Activated naive CD8-positive, alpha-beta T cell treated with anti-CD3 and anti-CD28 coated beads, Interleukin-2, amount 10 ng/mL, durations not matched to agents 7 days and 5 days (primary cell): ENCODE data around the gene CRB2. TPM values are rescaled to one million over a fixed set of nuclear protein-coding genes. Genes with fewer than 3 reads are reported as not detected.

Source experiments
- ATAC-seq: fragments of 150-1000 bp; cut with Tn5 transposase; one replicate; pipeline ENCODE4 v1.10.0; 2021; ENCODE audit warnings: low read depth, moderate library complexity
- POLR2A ChIA-PET: fragments of 350-600 bp; sonication (Branson Sonifier 250); formaldehyde crosslinking; loops from one replicate; lab custom pipeline; 2021; ENCODE audit warnings: antibody characterized with exemption; lab: Charles Lee
- DNase-seq: peaks from one replicate; pipeline ENCODE4 v3.0.0; 2021
- H3K27ac Mint-ChIP-seq: one replicate; pipeline ENCODE4 v1.8.0; 2022; ENCODE audit warnings: mild to moderate bottlenecking, mixed read lengths
- H3K27me3 Mint-ChIP-seq: one replicate; pipeline ENCODE4 v1.8.0; 2022; ENCODE audit warnings: mild to moderate bottlenecking, moderate library complexity, mixed read lengths
- H3K36me3 Mint-ChIP-seq: one replicate; pipeline ENCODE4 v1.8.0; 2021; ENCODE audit warnings: mild to moderate bottlenecking, mixed read lengths
- H3K4me1 Mint-ChIP-seq: one replicate; pipeline ENCODE4 v1.8.0; 2021; ENCODE audit warnings: mixed read lengths
- H3K4me3 Mint-ChIP-seq: one replicate; pipeline ENCODE4 v1.8.0; 2022; ENCODE audit warnings: mild to moderate bottlenecking, moderate library complexity, mixed read lengths
- H3K9me3 Mint-ChIP-seq: one replicate; pipeline ENCODE4 v1.8.0; 2021; ENCODE audit warnings: mixed read lengths
- total RNA-seq, 2 experiments: library from RNA; stranded (reverse); gene quantifications; one replicate each; pipeline ENCODE4 v1.2.3, GENCODE V29; 2021

Gene CRB2
- total RNA-seq, 2 experiments from 2014 or later = not detected

DNA sequence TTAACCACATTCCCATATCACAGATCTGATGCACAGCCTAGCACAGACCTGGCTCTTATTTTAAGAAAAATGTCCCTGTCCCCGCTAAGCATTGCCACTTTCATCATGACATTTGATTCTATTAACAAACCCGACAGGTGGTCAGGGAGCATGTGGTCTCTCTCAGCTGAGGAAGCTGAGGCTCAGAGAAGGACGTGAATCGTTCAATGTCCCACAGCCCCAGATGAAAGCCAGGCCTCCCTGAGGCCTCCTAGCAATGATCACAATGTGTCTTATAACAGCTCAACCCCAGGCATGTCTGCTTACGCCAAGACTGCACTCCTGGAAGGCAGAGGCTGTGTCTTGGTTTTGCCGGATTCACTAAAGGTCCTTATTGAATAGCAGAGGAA is 10.4 kb upstream of the CRB2 start:
- Mint-ChIP-seq H3K27ac (peak overlapping the region; percentile 63), H3K9me3 (no peaks in the 10 kb centered on the region)
- ATAC-seq = no peak

DNA sequence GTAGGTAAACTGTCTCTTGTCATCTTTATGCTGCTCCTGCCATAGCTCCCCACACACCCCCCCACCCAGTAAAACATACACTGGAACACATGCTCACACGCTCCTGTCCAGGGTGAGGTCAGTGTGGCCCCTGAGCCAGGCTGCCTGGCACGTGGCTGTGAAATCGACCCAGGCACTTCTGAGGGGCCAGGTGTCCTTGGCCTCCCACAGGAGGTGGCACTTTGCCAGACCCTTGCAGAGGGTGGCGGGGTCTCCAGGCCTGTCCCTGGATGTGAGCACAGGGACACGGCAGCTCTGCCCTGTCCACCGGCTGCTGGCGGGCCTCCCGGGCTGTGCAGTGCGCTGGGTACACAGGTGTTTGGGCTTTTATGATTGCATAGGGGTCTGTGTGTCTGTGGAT is 10.0 kb upstream of the CRB2 start:
- POLR2A ChIA-PET = no interaction called here
- Mint-ChIP-seq H3K4me3 (no peak overlapping the region), H3K27me3 (no peaks in the 10 kb centered on the region), H3K36me3 (no peaks in the 10 kb centered on the region), H3K9me3 (no peaks in the 10 kb centered on the region), H3K4me1 (peaks cover 3% of the 10 kb centered on the region), H3K27ac (no peak overlapping the region)
- no peak for DNase-seq
- ATAC-seq = no peak

More for the DNA sequence above, 10.4 kb upstream of the CRB2 start:
- POLR2A ChIA-PET = no interaction called here
- peaks cover 8% of the 10 kb centered on the region for H3K4me1 Mint-ChIP-seq
- DNase-seq = no peak
- H3K4me3 Mint-ChIP-seq = no peak overlapping the region
- H3K36me3 Mint-ChIP-seq = no peaks in the 10 kb centered on the region
- no peaks in the 10 kb centered on the region for H3K27me3 Mint-ChIP-seq

DNA sequence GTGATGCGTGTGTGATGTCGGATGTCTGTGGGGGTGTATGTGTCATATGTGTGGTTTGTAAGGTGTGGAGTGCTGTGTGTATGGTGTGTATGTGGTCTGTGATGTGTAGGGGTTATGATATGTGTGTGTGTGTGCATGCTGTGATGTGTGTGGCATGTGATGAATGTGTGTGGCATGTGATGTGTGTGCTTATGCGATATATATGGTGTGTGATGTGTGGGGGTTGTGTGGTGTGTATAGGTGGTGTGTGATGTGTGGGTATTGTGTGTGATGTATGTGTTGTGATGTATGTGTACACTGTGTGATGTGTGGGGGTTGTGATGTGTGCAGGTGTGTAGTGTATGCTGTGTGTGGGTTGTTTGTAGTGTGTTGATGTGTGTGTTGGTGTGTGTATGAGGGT is 9.2 kb upstream of the CRB2 start:
- ATAC-seq (no peak), DNase-seq (no peak)
- POLR2A ChIA-PET = no interaction called here
- H3K36me3 Mint-ChIP-seq = no peaks in the 10 kb centered on the region
- H3K4me1 Mint-ChIP-seq = no peaks in the 10 kb centered on the region
- H3K4me3 Mint-ChIP-seq = no peak overlapping the region
- H3K27ac Mint-ChIP-seq = no peak overlapping the region
- H3K9me3 Mint-ChIP-seq = no peaks in the 10 kb centered on the region
- H3K27me3 Mint-ChIP-seq = no peaks in the 10 kb centered on the region

DNA sequence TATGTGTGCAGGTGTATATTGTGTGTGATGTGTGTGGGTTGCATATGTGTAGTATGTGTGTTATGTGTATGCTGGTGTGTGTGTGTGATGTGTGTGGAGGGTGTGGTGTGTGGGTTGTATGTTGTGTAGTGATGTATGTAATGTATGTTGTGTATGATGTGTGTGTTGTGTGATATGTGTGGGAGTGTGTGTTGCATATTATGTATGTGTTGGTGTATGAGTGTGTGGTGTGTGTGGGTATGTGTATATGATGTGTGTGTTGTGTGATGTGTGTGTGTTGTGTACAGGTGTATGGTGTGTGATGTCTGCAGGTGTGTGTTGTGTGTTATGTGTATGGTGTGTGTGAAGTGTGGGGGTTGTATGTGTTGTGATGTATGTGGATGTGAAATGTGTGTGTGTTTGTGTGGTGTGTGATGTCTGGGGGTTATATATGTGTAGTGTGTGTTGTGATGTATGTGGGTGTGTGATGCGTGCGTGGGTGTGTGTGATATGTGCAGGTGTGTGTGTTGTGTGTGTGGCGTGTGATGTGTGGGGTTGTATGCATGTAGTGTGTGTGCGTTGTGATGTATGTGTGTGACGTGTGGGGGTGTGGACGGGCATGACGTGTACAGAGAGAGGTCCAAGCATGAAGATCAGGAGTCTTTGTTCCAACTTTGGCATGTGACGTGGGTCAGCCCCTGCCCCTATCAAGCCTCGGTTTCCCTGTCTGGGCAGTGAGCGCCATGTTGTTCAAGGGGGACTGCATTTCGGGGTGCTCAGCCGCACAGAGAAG is 8.5 kb upstream of the CRB2 start:
- H3K36me3 Mint-ChIP-seq = no peaks in the 10 kb centered on the region

DNA sequence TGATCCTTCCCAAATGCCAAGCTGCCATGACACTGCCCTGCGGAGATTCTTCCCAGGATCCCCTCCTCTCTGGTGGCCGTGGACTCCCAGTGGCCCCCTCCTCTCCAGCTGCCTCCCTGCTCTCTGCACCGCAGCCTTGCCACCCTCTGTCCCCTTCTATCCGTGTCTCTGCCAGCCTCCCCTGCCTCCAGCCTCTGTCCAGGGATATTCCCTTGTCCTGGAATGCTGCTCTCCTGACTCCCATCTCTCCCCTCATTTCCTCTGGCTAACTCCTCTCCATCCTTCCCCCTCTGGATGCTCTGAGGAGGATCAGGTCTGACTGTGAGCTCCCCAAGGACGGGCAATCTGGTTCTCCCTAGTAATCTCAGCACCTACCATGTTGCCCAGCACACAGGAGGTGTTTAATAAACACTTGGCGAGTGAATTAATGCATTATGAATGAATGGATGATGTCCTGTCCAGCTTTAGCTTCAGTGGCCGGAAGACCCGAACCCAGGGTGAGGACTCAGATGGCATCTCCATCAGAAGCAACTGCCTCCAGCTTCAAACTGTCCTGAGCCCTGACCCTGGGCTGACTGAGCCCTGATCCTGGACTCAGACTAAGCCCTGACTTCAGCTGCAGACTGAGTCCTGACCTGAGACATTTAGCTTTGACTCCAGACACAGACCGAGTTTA is 7.5 kb upstream of the CRB2 start:
- H3K27ac Mint-ChIP-seq = no peak overlapping the region
- POLR2A ChIA-PET = interaction anchor here (2.2 kb wide), 1 partner anchor 9 kb away, joined by 7 read pairs; no protein-coding TSS in a partner anchor
- no peak overlapping the region for H3K4me3 Mint-ChIP-seq
- peaks cover 2% of the 10 kb centered on the region for H3K4me1 Mint-ChIP-seq
- DNase-seq (no peak), ATAC-seq (no peak)
- H3K36me3 Mint-ChIP-seq = no peaks in the 10 kb centered on the region
- peaks cover 7% of the 10 kb centered on the region for H3K27me3 Mint-ChIP-seq
- no peaks in the 10 kb centered on the region for H3K9me3 Mint-ChIP-seq

More for the DNA sequence above, 8.5 kb upstream of the CRB2 start:
- no peak for ATAC-seq
- no peak for DNase-seq
- Mint-ChIP-seq H3K27me3 (peaks cover 3% of the 10 kb centered on the region), H3K27ac (no peak overlapping the region), H3K4me3 (no peak overlapping the region), H3K9me3 (no peaks in the 10 kb centered on the region), H3K4me1 (no peaks in the 10 kb centered on the region)
- POLR2A ChIA-PET = no interaction called here

DNA sequence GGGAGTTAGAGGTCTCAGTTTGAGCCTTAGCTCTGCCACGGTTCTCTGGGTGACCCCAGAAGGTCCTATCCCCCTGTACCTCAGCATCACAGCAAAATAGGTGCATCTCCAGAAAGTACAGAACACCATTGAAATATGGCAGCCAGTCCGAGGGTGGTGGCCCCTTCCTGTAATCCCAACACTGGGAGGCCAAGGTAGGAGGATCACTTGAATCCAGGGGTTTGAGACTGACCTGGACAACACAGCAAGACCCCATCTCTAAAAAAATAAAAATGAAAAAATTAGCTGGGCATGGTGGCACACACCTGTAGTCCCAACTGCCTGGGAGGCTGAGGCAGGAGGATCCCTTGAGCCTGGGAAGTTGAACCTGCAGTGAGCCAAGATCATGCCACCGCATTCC is 7.0 kb upstream of the CRB2 start:
- H3K27ac Mint-ChIP-seq = no peak overlapping the region
- no peaks in the 10 kb centered on the region for H3K36me3 Mint-ChIP-seq
- POLR2A ChIA-PET = interaction anchor here (2.2 kb wide), 1 partner anchor 9 kb away, joined by 7 read pairs; no protein-coding TSS in a partner anchor
- no peak overlapping the region for H3K4me3 Mint-ChIP-seq
- no peaks in the 10 kb centered on the region for H3K9me3 Mint-ChIP-seq
- peaks cover 4% of the 10 kb centered on the region for H3K4me1 Mint-ChIP-seq
- DNase-seq = no peak
- no peak for ATAC-seq
- H3K27me3 Mint-ChIP-seq = peaks cover 7% of the 10 kb centered on the region

DNA sequence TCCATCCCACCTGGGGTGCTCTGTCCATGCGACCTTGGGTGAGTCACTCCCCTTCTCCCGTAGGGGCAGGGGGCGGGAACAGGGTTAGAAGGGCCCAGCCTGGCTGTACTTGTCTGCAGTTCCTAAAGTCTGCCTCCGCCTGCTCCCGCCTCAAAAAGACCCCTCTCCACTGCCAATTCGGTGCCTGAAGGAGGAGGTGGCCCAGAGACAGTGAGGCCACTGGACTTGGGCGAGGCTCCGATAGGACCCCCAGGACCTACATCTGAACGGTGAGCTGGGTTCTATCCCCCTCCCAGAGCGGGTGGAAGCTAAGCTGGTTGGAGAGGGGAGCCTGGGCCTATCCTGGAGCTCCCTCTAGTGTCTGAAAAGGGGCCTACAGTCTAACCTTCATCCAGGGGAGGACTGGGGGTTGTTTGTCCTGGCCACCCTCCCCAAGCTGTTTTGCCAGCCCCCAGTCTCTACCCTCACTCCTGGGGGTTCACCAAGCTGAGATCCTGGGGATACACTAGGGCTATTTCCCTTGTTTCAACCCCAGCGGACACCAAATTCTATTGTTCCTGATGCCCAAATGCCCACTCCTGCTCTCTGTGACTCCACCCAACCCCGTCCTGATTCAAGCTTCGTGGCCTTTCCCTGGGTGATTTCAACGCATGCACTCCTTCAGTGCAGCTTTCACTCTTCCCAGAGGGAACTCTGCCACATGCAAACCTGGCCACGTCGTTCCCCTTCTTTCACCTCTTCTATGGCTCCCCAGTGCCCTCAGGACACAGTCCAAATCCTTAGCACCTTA is 6.1 kb upstream of the CRB2 start:
- POLR2A ChIA-PET = interaction anchor here (0.9 to 2.2 kb wide), 2 partner anchors 10 to 27 kb away, joined by 4 to 7 read pairs; no protein-coding TSS in a partner anchor
- Mint-ChIP-seq H3K27ac (no peak overlapping the region), H3K9me3 (no peaks in the 10 kb centered on the region), H3K27me3 (peaks cover 7% of the 10 kb centered on the region), H3K4me1 (peaks cover 6% of the 10 kb centered on the region), H3K36me3 (no peaks in the 10 kb centered on the region), H3K4me3 (no peak overlapping the region)
- peak; percentile 69 for ATAC-seq
- DNase-seq = peak; percentile 60

DNA sequence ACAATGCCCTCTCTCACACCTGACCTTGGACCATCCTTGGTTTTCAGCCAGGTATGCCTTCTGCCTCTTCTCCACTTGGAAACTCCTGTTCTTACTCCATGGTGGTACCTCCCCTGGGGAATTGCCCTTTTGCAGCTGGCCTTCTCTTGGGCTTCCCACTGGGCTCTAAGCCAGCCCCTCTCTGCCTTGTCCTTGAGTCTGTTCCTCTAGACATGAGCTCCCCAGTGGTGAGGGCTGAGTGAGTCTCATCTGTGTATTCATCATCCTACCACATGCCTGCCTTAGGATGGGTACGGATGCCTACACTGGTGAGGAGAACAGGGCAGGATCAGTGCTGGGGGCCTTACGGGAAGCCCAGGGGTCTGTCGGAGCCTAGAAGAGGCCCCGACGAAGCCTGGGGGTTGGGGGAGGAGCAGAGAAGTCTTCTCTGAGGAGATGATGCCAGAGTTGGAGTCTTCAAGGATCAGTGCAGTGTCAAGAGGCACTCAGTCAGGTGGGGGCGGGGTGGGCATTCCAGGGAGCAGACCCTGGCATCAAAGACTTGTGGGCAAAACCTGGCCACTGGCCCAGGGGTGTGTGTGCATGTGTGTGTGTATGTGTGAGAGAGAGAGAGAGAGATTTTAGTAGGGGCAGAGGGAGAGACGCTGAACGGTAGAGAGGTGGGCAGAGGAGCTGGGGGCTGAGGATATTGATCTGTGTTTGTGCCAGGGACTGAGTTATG is 5.2 kb upstream of the CRB2 start:
- DNase-seq (no peak), ATAC-seq (no peak)
- no peaks in the 10 kb centered on the region for H3K9me3 Mint-ChIP-seq
- peaks cover 6% of the 10 kb centered on the region for H3K4me1 Mint-ChIP-seq
- no peaks in the 10 kb centered on the region for H3K36me3 Mint-ChIP-seq
- POLR2A ChIA-PET = interaction anchor here (0.5 to 2.2 kb wide), 2 partner anchors 11 to 247 kb away, joined by 3 to 7 read pairs; no protein-coding TSS in a partner anchor
- peaks cover 9% of the 10 kb centered on the region for H3K27me3 Mint-ChIP-seq
- no peak overlapping the region for H3K4me3 Mint-ChIP-seq
- no peak overlapping the region for H3K27ac Mint-ChIP-seq

DNA sequence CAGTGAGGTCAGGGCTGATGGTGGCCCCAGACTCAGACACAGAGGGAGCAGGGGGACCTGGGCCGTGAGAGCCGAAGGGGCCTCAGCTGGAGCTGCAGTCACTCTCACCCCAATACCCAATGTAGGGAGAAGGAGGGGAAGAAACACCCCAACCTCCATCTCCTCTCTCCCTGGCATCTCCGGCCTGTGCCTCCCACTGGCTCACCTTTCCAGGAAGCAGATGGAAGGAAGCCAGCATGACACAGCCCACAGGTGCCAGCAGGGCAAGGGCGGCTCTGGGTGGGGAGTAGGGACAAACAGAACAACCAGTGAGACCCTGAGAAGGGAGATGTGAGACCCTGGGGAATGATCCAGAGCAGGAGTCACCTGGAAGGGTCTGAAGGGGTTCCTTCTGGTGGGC is 3.0 kb upstream of the CRB2 start:
- ATAC-seq = no peak
- Mint-ChIP-seq H3K4me1 (peaks cover 6% of the 10 kb centered on the region), H3K9me3 (no peaks in the 10 kb centered on the region), H3K27me3 (peaks cover 9% of the 10 kb centered on the region), H3K36me3 (no peaks in the 10 kb centered on the region), H3K4me3 (no peak overlapping the region), H3K27ac (no peak overlapping the region)
- no peak for DNase-seq
- POLR2A ChIA-PET = no interaction called here

DNA sequence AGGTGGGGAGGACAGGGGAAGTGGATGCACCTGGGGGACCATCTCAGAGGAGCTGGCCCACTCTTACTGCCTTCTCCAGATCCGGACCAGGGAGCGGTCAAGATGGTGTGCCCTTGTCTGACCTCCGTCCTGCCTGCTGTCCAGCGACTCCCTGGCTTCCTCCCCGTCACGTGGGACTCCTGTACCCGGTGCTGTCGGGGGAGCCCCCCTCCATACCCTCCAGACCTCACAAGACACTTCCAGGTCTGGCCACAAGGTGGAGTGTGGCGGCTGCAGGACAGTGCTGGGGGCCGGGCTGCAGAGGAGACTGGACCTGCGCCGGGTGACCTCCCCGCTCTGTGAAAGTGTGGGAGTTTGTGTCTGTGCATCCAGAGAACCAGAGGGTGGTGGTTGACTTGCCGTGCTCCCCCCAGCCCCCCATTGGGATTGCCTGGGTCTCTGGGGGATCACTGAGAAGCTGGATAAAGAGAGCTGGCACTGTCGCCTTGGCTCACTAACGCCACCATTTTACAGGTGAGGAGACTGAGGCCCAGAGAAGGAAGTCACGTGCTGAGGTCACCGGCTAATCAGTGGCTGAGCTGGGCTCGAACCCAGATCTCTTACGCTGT is 1.9 kb upstream of the CRB2 start:
- Mint-ChIP-seq H3K9me3 (no peaks in the 10 kb centered on the region), H3K27ac (no peak overlapping the region), H3K27me3 (peaks cover 9% of the 10 kb centered on the region), H3K36me3 (no peaks in the 10 kb centered on the region), H3K4me3 (no peak overlapping the region), H3K4me1 (peaks cover 14% of the 10 kb centered on the region)
- DNase-seq = peak; percentile 73
- POLR2A ChIA-PET = interaction anchor here (0.7 kb wide), 1 partner anchor 52 kb away, joined by 3 read pairs; no protein-coding TSS in a partner anchor
- peak; percentile 72 for ATAC-seq

DNA sequence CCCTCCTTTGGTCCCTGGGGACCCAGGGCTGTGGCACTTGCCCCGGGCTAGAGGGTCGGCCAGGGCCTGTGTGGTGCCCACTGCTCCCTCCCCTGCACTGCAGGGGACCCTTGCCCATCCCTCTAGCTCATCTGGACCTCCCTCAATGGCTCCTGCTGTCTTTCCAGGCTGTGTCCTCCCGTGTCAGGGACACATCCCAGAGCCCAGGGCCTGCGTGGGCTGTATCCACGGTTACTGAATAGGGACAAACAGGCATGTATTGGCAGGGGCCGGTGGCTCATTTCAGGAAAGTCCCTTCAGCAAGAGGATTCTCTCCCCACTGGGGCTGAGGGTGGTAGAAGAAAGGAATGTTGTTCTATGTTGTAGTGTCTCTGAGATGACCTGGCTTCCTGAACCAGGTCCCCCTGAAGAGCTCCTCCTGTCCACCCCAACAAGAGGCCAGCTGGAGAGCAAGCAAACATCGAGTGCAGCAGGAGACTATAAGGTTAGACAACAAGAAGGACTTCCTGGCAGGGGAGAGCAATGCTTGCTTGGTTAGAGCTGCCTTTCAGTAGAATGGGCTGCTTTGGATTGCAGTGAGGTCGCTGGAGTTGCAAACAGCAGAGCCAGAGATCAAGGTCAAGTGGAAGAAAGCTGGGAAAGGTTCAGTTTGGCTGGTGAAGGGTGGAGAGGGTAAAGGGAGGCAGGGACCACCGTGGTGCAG is 1.0 kb upstream of the CRB2 start:
- peaks cover 9% of the 10 kb centered on the region for H3K27me3 Mint-ChIP-seq
- H3K9me3 Mint-ChIP-seq = no peaks in the 10 kb centered on the region
- no peak for DNase-seq
- no peaks in the 10 kb centered on the region for H3K36me3 Mint-ChIP-seq
- H3K27ac Mint-ChIP-seq = no peak overlapping the region
- POLR2A ChIA-PET = interaction anchor here (0.7 to 1.5 kb wide), 2 partner anchors 15 to 51 kb away, joined by 3 read pairs; no protein-coding TSS in a partner anchor
- no peak overlapping the region for H3K4me3 Mint-ChIP-seq
- ATAC-seq = no peak
- peaks cover 22% of the 10 kb centered on the region for H3K4me1 Mint-ChIP-seq
